ENCODE data around the gene TAS1R3. TPM values are rescaled to one million over a fixed set of nuclear protein-coding genes. Genes with fewer than 3 reads are reported as not detected.
A peak's percentile ranks its signal among the peaks of the same experiment; 100 is the strongest.

The TAS1R3 gene
- total RNA-seq, 1 experiment from 2014 or later, result 0.22 TPM

DNA sequence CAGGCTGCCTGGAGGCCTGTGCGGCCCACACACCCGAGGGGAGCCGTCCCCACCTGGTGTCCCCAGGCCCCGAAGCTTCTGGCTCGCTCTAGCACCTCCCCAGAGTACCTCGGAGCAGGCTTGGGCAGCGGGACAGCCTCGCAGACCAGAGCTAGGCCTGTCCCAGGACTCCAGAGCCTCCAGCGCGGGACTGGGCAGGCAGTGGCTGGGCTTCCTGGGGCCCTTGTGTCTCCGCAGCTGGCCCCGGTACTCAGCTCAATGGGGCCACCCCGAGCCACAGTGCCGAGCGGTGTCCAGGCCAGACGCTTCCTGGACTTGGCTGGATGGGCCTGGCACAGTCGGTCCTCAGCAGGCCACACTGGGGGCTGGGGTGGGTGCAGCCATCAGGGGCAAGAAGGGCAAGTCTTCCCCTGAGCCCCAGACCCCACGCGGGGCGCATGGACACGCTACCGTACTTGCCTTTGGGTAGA is 45.9 kb upstream of the TAS1R3 start:
- no peaks in the 10 kb centered on the region for H3K27me3 Mint-ChIP-seq (ENCODE audit: low read depth)
- ChIA-PET POLR2A (no interaction called here), CTCF (interaction anchor here (0.5 to 2.1 kb wide), 3 partner anchors 11 to 28 kb away, joined by 3 to 8 read pairs (median 5); partner anchors contain the start of gene UBE2J2)
- H3K27ac Mint-ChIP-seq, result 0 out of 2 replicates have a peak overlapping the region, but pooled peaks have one; percentile 36
- no peak for TF ChIP-seq PRRX2 (CRISPR knock-in tag; IDR thresholded peaks at IDR 0.05)
- TF ChIP-seq, protein P1, sequence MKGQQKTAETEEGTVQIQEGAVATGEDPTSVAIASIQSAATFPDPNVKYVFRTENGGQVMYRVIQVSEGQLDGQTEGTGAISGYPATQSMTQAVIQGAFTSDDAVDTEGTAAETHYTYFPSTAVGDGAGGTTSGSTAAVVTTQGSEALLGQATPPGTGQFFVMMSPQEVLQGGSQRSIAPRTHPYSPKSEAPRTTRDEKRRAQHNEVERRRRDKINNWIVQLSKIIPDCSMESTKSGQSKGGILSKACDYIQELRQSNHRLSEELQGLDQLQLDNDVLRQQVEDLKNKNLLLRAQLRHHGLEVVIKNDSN (CRISPR knock-in tag; IDR thresholded peaks at IDR 0.05), result no peak
- TF ChIP-seq, protein P2, sequence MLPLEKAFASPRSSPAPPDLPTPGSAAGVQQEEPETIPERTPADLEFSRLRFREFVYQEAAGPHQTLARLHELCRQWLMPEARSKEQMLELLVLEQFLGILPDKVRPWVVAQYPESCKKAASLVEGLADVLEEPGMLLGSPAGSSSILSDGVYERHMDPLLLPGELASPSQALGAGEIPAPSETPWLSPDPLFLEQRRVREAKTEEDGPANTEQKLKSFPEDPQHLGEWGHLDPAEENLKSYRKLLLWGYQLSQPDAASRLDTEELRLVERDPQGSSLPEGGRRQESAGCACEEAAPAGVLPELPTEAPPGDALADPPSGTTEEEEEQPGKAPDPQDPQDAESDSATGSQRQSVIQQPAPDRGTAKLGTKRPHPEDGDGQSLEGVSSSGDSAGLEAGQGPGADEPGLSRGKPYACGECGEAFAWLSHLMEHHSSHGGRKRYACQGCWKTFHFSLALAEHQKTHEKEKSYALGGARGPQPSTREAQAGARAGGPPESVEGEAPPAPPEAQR (CRISPR knock-in tag; IDR thresholded peaks at IDR 0.05), result no peak
- TF ChIP-seq IRF2 (CRISPR knock-in tag; IDR thresholded peaks at IDR 0.05; ENCODE audit: borderline replicate concordance, low read depth), result no peak
- TF ChIP-seq ETV6 (CRISPR knock-in tag; IDR thresholded peaks at IDR 0.05), result no peak
- no peak for TF ChIP-seq CBFB (CRISPR knock-in tag; IDR thresholded peaks at IDR 0.05; ENCODE audit: low read depth)
- no peaks in the 10 kb centered on the region for H3K36me3 Mint-ChIP-seq
- ATAC-seq, result peak; percentile 15; the same call in 1 of the 2 replicates
- peak; percentile 18 for DNase-seq (ENCODE audit: low spot score)
- H3K4me3 Mint-ChIP-seq, result no peak overlapping the region
- H3K9me3 Mint-ChIP-seq, result no peaks in the 10 kb centered on the region
- H3K4me1 Mint-ChIP-seq, result no peaks in the 10 kb centered on the region

DNA sequence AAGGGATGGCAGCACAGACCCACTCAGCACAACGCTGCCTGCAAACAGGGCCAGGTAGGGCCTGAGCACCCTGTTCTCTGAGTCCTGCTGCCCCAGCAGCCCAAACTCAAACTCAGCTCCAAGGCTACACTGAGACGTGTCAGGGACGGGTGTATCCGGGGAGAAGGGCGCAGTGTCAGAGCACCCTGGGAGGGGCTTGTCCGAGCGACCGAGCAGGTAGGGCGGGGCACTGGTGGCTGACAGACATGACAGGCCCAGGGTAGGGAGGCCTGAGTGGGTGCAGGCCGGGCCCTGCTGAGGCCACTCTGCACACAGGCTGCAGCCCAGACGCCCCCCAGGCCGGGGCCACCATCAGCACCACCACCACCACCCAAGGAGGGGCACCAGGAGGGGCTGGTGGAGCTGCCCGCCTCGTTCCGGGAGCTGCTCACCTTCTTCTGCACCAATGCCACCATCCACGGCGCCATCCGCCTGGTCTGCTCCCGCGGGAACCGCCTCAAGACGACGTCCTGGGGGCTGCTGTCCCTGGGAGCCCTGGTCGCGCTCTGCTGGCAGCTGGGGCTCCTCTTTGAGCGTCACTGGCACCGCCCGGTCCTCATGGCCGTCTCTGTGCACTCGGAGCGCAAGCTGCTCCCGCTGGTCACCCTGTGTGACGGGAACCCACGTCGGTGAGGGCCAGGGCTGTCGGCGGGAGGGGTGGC is 45.3 kb upstream of the TAS1R3 start:
- no peaks in the 10 kb centered on the region for H3K36me3 Mint-ChIP-seq
- TF ChIP-seq FOXP1 (CRISPR knock-in tag; IDR thresholded peaks at IDR 0.05; ENCODE audit: borderline replicate concordance) (no peak), TEAD4 (CRISPR knock-in tag; IDR thresholded peaks at IDR 0.05) (no peak), ZNF671 (CRISPR knock-in tag; IDR thresholded peaks at IDR 0.05) (no peak), GRHL2 (CRISPR knock-in tag; IDR thresholded peaks at IDR 0.05; ENCODE audit: insufficient replicate concordance, severe bottlenecking) (no peak), ZNF232 (CRISPR knock-in tag; IDR thresholded peaks at IDR 0.05) (no peak), ESRRA (CRISPR knock-in tag; IDR thresholded peaks at IDR 0.05; ENCODE audit: borderline replicate concordance) (no peak), ELF4 (CRISPR knock-in tag; IDR thresholded peaks at IDR 0.05; ENCODE audit: low read depth) (no peak), RORB (CRISPR knock-in tag; IDR thresholded peaks at IDR 0.05) (no peak)
- TF ChIP-seq, protein P3, sequence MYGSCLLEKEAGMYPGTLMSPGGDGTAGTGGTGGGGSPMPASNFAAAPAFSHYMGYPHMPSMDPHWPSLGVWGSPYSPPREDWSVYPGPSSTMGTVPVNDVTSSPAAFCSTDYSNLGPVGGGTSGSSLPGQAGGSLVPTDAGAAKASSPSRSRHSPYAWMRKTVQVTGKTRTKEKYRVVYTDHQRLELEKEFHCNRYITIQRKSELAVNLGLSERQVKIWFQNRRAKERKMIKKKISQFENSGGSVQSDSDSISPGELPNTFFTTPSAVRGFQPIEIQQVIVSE (CRISPR knock-in tag; IDR thresholded peaks at IDR 0.05; ENCODE audit: borderline replicate concordance), result no peak
- TF ChIP-seq, protein P4, sequence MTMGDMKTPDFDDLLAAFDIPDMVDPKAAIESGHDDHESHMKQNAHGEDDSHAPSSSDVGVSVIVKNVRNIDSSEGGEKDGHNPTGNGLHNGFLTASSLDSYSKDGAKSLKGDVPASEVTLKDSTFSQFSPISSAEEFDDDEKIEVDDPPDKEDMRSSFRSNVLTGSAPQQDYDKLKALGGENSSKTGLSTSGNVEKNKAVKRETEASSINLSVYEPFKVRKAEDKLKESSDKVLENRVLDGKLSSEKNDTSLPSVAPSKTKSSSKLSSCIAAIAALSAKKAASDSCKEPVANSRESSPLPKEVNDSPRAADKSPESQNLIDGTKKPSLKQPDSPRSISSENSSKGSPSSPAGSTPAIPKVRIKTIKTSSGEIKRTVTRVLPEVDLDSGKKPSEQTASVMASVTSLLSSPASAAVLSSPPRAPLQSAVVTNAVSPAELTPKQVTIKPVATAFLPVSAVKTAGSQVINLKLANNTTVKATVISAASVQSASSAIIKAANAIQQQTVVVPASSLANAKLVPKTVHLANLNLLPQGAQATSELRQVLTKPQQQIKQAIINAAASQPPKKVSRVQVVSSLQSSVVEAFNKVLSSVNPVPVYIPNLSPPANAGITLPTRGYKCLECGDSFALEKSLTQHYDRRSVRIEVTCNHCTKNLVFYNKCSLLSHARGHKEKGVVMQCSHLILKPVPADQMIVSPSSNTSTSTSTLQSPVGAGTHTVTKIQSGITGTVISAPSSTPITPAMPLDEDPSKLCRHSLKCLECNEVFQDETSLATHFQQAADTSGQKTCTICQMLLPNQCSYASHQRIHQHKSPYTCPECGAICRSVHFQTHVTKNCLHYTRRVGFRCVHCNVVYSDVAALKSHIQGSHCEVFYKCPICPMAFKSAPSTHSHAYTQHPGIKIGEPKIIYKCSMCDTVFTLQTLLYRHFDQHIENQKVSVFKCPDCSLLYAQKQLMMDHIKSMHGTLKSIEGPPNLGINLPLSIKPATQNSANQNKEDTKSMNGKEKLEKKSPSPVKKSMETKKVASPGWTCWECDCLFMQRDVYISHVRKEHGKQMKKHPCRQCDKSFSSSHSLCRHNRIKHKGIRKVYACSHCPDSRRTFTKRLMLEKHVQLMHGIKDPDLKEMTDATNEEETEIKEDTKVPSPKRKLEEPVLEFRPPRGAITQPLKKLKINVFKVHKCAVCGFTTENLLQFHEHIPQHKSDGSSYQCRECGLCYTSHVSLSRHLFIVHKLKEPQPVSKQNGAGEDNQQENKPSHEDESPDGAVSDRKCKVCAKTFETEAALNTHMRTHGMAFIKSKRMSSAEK (CRISPR knock-in tag; IDR thresholded peaks at IDR 0.05; ENCODE audit: borderline replicate concordance), result no peak
- DNase-seq (ENCODE audit: low spot score) (peak; percentile 16), ATAC-seq (no peak)
- no peaks in the 10 kb centered on the region for H3K27me3 Mint-ChIP-seq (ENCODE audit: low read depth)
- ChIA-PET CTCF (interaction anchor here (0.5 to 1.4 kb wide), 2 partner anchors 14 to 29 kb away, joined by 3 to 5 read pairs; no protein-coding TSS in a partner anchor), POLR2A (no interaction called here)
- 0 out of 2 replicates have a peak overlapping the region, but pooled peaks have one; percentile 36 for H3K27ac Mint-ChIP-seq
- H3K9me3 Mint-ChIP-seq, result no peaks in the 10 kb centered on the region
- H3K4me1 Mint-ChIP-seq, result no peaks in the 10 kb centered on the region
- H3K4me3 Mint-ChIP-seq, result no peak overlapping the region

Measured in WTC11 (cell line).